NAMALWA (cell line): ENCODE data around the gene LSM12.
A peak's percentile ranks its signal among the peaks of the same experiment; 100 is the strongest.
"Not testable (repeated sequence)": the region's sequence is repeated elsewhere in the genome, so short reads cannot be mapped to it uniquely, and the experiment has no call there.

Experiments used
- DNase-seq: peaks from one replicate; pipeline ENCODE4 v3.0.0-alpha.2; 2015; ENCODE audit warnings: low spot score

LSM12 gene

GRCh38 chr17:44044071-44044470, 22.4 kb downstream of the LSM12 start:
- DNase-seq: no peak

- DNase-seq: no peak
Measured at GRCh38 chr17:44043272-44043696, 23.2 kb downstream of the LSM12 start.

- no peak for DNase-seq
Measured at GRCh38 chr17:44039829-44040635, 26.4 kb downstream of the LSM12 start.

- no peak for DNase-seq
Measured at GRCh38 chr17:44038604-44039011, 27.9 kb downstream of the LSM12 start.

GRCh38 chr17:44037471-44037870, 29.0 kb downstream of the LSM12 start:
- no peak for DNase-seq

GRCh38 chr17:44034688-44035087, 31.8 kb downstream of the LSM12 start:
- DNase-seq: not testable (repeated sequence)

GRCh38 chr17:44033861-44034408, 32.5 kb downstream of the LSM12 start:
- DNase-seq: no peak

- no peak for DNase-seq
Measured at GRCh38 chr17:44030482-44030881, 36.0 kb downstream of the LSM12 start.

- DNase-seq: no peak
Measured at GRCh38 chr17:44029736-44030135, 36.7 kb downstream of the LSM12 start.

GRCh38 chr17:44024853-44025252, 41.6 kb downstream of the LSM12 start:
- no peak for DNase-seq

- DNase-seq: no peak
Measured at GRCh38 chr17:44024271-44024663, 42.2 kb downstream of the LSM12 start.

- DNase-seq: no peak
Measured at GRCh38 chr17:44023545-44024270, 42.8 kb downstream of the LSM12 start.

- DNase-seq: no peak
Measured at GRCh38 chr17:44022246-44022645, 44.2 kb downstream of the LSM12 start.

GRCh38 chr17:44021227-44021626, 45.2 kb downstream of the LSM12 start:
- DNase-seq: not testable (repeated sequence)

GRCh38 chr17:44014437-44015172, 51.9 kb downstream of the LSM12 start, which contains the start of gene TMEM101:
TSS of gene TMEM101 (minus strand) at chr17:44014963. CDS start at chr17:44014952, 11 bp downstream.
- DNase-seq: peak; percentile 94

- no peak for DNase-seq
Measured at GRCh38 chr17:44014133-44014436, 52.4 kb downstream of the LSM12 start.

- no peak for DNase-seq
Measured at GRCh38 chr17:44012874-44013273, 53.6 kb downstream of the LSM12 start.

GRCh38 chr17:44012391-44012790, 54.1 kb downstream of the LSM12 start:
- DNase-seq: no peak

- DNase-seq: no peak
Measured at GRCh38 chr17:44011876-44012275, 54.6 kb downstream of the LSM12 start.

- DNase-seq: no peak
Measured at GRCh38 chr17:44010966-44011647, 55.4 kb downstream of the LSM12 start.

GRCh38 chr17:44008205-44008909, 58.1 kb downstream of the LSM12 start:
- no peak for DNase-seq
